H1 (cell line): ENCODE data around the gene LRRIQ4. TPM values are rescaled to one million over a fixed set of nuclear protein-coding genes. Genes with fewer than 3 reads are reported as not detected.

Source experiments
- CTCF ChIA-PET: fragments of 300-600 bp; sonication (Branson Sonifier 250); formaldehyde crosslinking; loops from one replicate; lab custom pipeline; 2021; ENCODE audit not compliant: partially characterized antibody; lab: Charles Lee
- POLR2A ChIA-PET: fragments of 300-600 bp; sonication (Branson Sonifier 250); formaldehyde crosslinking; loops from one replicate; lab custom pipeline; 2021; ENCODE audit warnings: inconsistent platforms; ENCODE audit not compliant: partially characterized antibody; lab: Charles Lee
- DNase-seq, 2 experiments: peaks; one replicate each; pipeline versions ENCODE4 v3.0.0 to v3.0.0-alpha.2; 2010 to 2022; ENCODE audit warnings: low spot score in 2 of 2, low read depth in 1 of 2, mixed read lengths in 1 of 2
- FAIRE-seq: peaks from 2 replicates; lab custom pipeline; 2011; peaks lifted over from hg19 to GRCh38; lab: Jason Lieb, UNC
- H2AFZ ChIP-seq: 2 replicates; pipeline ENCODE4 v1.8.1; 2012; ENCODE audit warnings: low read length, inconsistent platforms
- H2AK5ac ChIP-seq: 2 replicates; pipeline ENCODE4 v1.6.1; 2013; ENCODE audit warnings: low read depth, low read length
- H2BK120ac ChIP-seq: replicated peaks from 2 replicates; pipeline ENCODE3; 2013; ENCODE audit warnings: low read depth, low read length, inconsistent platforms
- H2BK12ac ChIP-seq: 2 replicates; pipeline ENCODE4 v1.6.1; 2013; ENCODE audit warnings: low read depth, low read length
- H2BK15ac ChIP-seq: 2 replicates; pipeline ENCODE4 v1.6.1; 2013; ENCODE audit warnings: low read length
- H2BK20ac ChIP-seq: 2 replicates; pipeline ENCODE4 v1.6.1; 2013; ENCODE audit warnings: low read length
- H2BK5ac ChIP-seq: 2 replicates; pipeline ENCODE4 v1.6.1; 2013; ENCODE audit warnings: low read depth, low read length
- H3K14ac ChIP-seq: 2 replicates; pipeline ENCODE4 v1.6.1; 2013; ENCODE audit warnings: inconsistent platforms; ENCODE audit not compliant: insufficient read length
- H3K18ac ChIP-seq: 2 replicates; pipeline ENCODE4 v1.6.1; 2013; ENCODE audit warnings: low read length; ENCODE audit errors: extremely low read depth
- H3K23ac ChIP-seq: 2 replicates; pipeline ENCODE4 v1.6.1; 2013; ENCODE audit warnings: inconsistent platforms; ENCODE audit not compliant: insufficient read length
- H3K23me2 ChIP-seq: 2 replicates; pipeline ENCODE4 v1.6.1; 2013; ENCODE audit warnings: low read depth, low read length
- H3K27ac ChIP-seq: 2 replicates; pipeline ENCODE4 v1.6.1; 2011; ENCODE audit warnings: low read depth, low read length, inconsistent platforms
- H3K27me3 ChIP-seq, 4 experiments: replicated peaks in 1 of 4; 1 replicate in 1 of 4; 2 replicates in 3 of 4; pipeline versions ENCODE4 v1.6.1 to v1.8.1; 2011 to 2013; ENCODE audit warnings: low read length in 3 of 4, mild to moderate bottlenecking in 3 of 4, inconsistent platforms in 2 of 4, mixed read lengths in 2 of 4, moderate library complexity in 1 of 4; ENCODE audit not compliant: control insufficient read depth in 3 of 4, insufficient read depth in 3 of 4; ENCODE audit errors: extremely low read depth in 1 of 4
- H3K36me3 ChIP-seq, 4 experiments: 2 replicates each; pipeline versions ENCODE4 v1.6.1 to v1.8.1; 2011 to 2013; ENCODE audit warnings: mild to moderate bottlenecking in 4 of 4, low read length in 3 of 4, moderate library complexity in 2 of 4, control low read depth in 1 of 4, inconsistent platforms in 1 of 4; ENCODE audit not compliant: insufficient read depth in 4 of 4, control insufficient read depth in 2 of 4
- H3K4ac ChIP-seq: replicated peaks from 2 replicates; pipeline ENCODE3; 2013; ENCODE audit warnings: low read length, low read depth, mixed read lengths, inconsistent platforms; ENCODE audit not compliant: insufficient read length
- H3K4me1 ChIP-seq, 4 experiments: replicated peaks in 1 of 4; 1 replicate in 1 of 4; 2 replicates in 3 of 4; pipeline versions ENCODE4 v1.6.1 to v1.8.1; 2011 to 2013; ENCODE audit warnings: low read length in 3 of 4, inconsistent platforms in 2 of 4, mixed read lengths in 1 of 4; ENCODE audit not compliant: insufficient read depth in 4 of 4, control insufficient read depth in 3 of 4
- H3K4me2 ChIP-seq, 2 experiments: 2 replicates each; pipeline versions ENCODE4 v1.6.1 to v1.8.1; 2011 to 2013; ENCODE audit warnings: low read depth in 2 of 2, low read length in 2 of 2, control low read depth in 1 of 2, inconsistent platforms in 1 of 2, mild to moderate bottlenecking in 1 of 2; ENCODE audit not compliant: insufficient read depth in 1 of 2
- H3K4me3 ChIP-seq, 4 experiments: fragments of 200-600, 300-600 bp in 1 of 4; sonication (generic), shearing (Covaris generic), sonication (Bioruptor Twin) in 1 of 4; 2 replicates each; pipeline versions ENCODE4 v1.5.1 to v1.8.1; 2011 to 2016; ENCODE audit warnings: low read length in 4 of 4, low read depth in 3 of 4, control low read depth in 2 of 4, inconsistent platforms in 2 of 4, mild to moderate bottlenecking in 2 of 4, mixed read lengths in 1 of 4, moderate library complexity in 1 of 4; ENCODE audit not compliant: insufficient read depth in 2 of 4; ENCODE audit errors: extremely low read depth in 1 of 4
- H3K56ac ChIP-seq: replicated peaks from 2 replicates; pipeline ENCODE3; 2013; ENCODE audit warnings: low read depth, mild to moderate bottlenecking, mixed read lengths, low read length, inconsistent platforms; ENCODE audit not compliant: insufficient read length
- H3K79me1 ChIP-seq: 2 replicates; pipeline ENCODE4 v1.6.1; 2013; ENCODE audit warnings: low read depth, low read length, control low read depth
- H3K79me2 ChIP-seq, 2 experiments: 2 replicates each; pipeline versions ENCODE4 v1.6.1 to v1.8.1; 2012 to 2013; ENCODE audit warnings: low read length in 2 of 2, mild to moderate bottlenecking in 2 of 2, inconsistent platforms in 1 of 2; ENCODE audit not compliant: insufficient read depth in 2 of 2, control insufficient read depth in 1 of 2
- H3K9ac ChIP-seq, 4 experiments: replicated peaks in 1 of 4; 1 replicate in 1 of 4; 2 replicates in 3 of 4; pipeline versions ENCODE4 v1.6.1 to v1.8.1; 2011 to 2013; ENCODE audit warnings: low read depth in 3 of 4, low read length in 3 of 4, control low read depth in 2 of 4, mild to moderate bottlenecking in 2 of 4, moderate library complexity in 2 of 4, inconsistent platforms in 1 of 4; ENCODE audit errors: extremely low read depth in 1 of 4
- H3K9me3 ChIP-seq, 2 experiments: 2 replicates each; pipeline versions ENCODE4 v1.6.1 to v1.8.1; 2012 to 2013; ENCODE audit warnings: mild to moderate bottlenecking in 2 of 2, moderate library complexity in 2 of 2, control low read depth in 1 of 2, inconsistent platforms in 1 of 2, low read depth in 1 of 2, low read length in 1 of 2, mixed read lengths in 1 of 2; ENCODE audit not compliant: insufficient read depth in 2 of 2
- H4K20me1 ChIP-seq, 2 experiments: replicated peaks in 1 of 2; 2 replicates each; pipeline versions ENCODE3 to v1.8.1; 2011 to 2013; ENCODE audit warnings: inconsistent platforms in 2 of 2, low read length in 2 of 2, mild to moderate bottlenecking in 1 of 2; ENCODE audit not compliant: insufficient read depth in 2 of 2, control insufficient read depth in 1 of 2
- H4K5ac ChIP-seq: 2 replicates; pipeline ENCODE4 v1.6.1; 2013; ENCODE audit warnings: low read length, low read depth, mixed read lengths, inconsistent platforms; ENCODE audit not compliant: insufficient read length
- H4K8ac ChIP-seq: 2 replicates; pipeline ENCODE4 v1.8.0; 2013; ENCODE audit warnings: mild to moderate bottlenecking, moderate library complexity, low read length, inconsistent platforms; ENCODE audit not compliant: insufficient read depth; ENCODE audit errors: extremely low read depth
- H4K91ac ChIP-seq: replicated peaks from 2 replicates; pipeline ENCODE3; 2013; ENCODE audit warnings: low read length, mixed read lengths, inconsistent platforms; ENCODE audit not compliant: insufficient read length
- ATF3 ChIP-seq: IDR thresholded peaks from 2 replicates; pipeline ENCODE4 v1.6.1; 2011; ENCODE audit warnings: low read depth, mild to moderate bottlenecking, low read length; ENCODE audit not compliant: insufficient read depth
- BCL11A ChIP-seq, 2 experiments: IDR thresholded peaks; one replicate each; pipeline ENCODE4 v1.6.1; 2011; ENCODE audit warnings: low read depth in 2 of 2, low read length in 2 of 2, mild to moderate bottlenecking in 2 of 2
- EZH2 ChIP-seq: fragments of 200-600 bp; sonication (generic); IDR thresholded peaks from 2 replicates; pipeline ENCODE4 v1.7.1; 2012; ENCODE audit warnings: low read depth, mild to moderate bottlenecking, moderate library complexity, low read length, inconsistent platforms; ENCODE audit not compliant: severe bottlenecking
- JUND ChIP-seq: IDR thresholded peaks from 2 replicates; pipeline ENCODE4 v1.6.1; 2011; ENCODE audit warnings: mild to moderate bottlenecking, improper control_type of control experiment, low read length
- KDM4A ChIP-seq: IDR thresholded peaks from one replicate; pipeline ENCODE4 v1.7.1; 2012; ENCODE audit warnings: low read depth, mild to moderate bottlenecking, moderate library complexity, low read length, inconsistent platforms; ENCODE audit not compliant: severe bottlenecking
- RFX5 ChIP-seq: IDR thresholded peaks from 2 replicates; pipeline ENCODE4 v1.6.1; 2011; ENCODE audit warnings: low read depth, low read length, improper control_type of control experiment, borderline replicate concordance
- RXRA ChIP-seq: IDR thresholded peaks from 2 replicates; pipeline ENCODE4 v1.6.1; 2011; ENCODE audit warnings: low read depth, mild to moderate bottlenecking, low read length, moderate library complexity; ENCODE audit not compliant: insufficient read depth
- SRF ChIP-seq: IDR thresholded peaks from 2 replicates; pipeline ENCODE4 v1.6.1; 2011; ENCODE audit warnings: mild to moderate bottlenecking, low read depth, low read length, moderate library complexity
- SUZ12 ChIP-seq: fragments of 200-600 bp; sonication (generic); IDR thresholded peaks from 2 replicates; pipeline ENCODE4 v1.6.1; 2012; ENCODE audit warnings: mild to moderate bottlenecking, inconsistent platforms, low read length, moderate library complexity, mixed read lengths
- TEAD4 ChIP-seq: IDR thresholded peaks from 2 replicates; pipeline ENCODE4 v1.6.1; 2012; ENCODE audit warnings: low read depth, low read length, inconsistent platforms, mixed read lengths
- WGBS, 2 experiments: shearing (Covaris generic) in 1 of 2; methylation state at CpG; one replicate each; pipeline versions ENCODE4 v1.1.6 to v1.1.7; 2013 to 2015; ENCODE audit warnings: low lambda C conversion rate in 2 of 2, mixed read lengths in 2 of 2, inconsistent platforms in 1 of 2, low coverage in 1 of 2, missing lambda C conversion rate in 1 of 2; ENCODE audit not compliant: insufficient replicate concordance in 2 of 2, insufficient coverage in 1 of 2, insufficient read length in 1 of 2; ENCODE audit errors: extremely low coverage in 1 of 2, missing lambda C conversion rate in 1 of 2; 5-methylcytosine and 5-hydroxymethylcytosine counted together
- polyA plus RNA-seq, 7 experiments: library from polyadenylated mRNA; depleted of rRNA in 3 of 7; stranded (reverse) in 5 of 7; unstranded in 2 of 7; fragments of >200 nt in 5 of 7; fragments of 200-250 nt in 2 of 7; gene quantifications; 1 replicate in 5 of 7; 2 replicates in 1 of 7; 4 replicates in 1 of 7; pipeline versions ENCODE4 v1.2.1 to v1.2.3, GENCODE V29; 2011 to 2013; ENCODE audit warnings: missing spikeins in 2 of 7, mixed read lengths in 2 of 7
- total RNA-seq: library from RNA; stranded (reverse); fragmentation: NEBNext Ultra II Directional; extraction: Animal tissue kit (Norgen Biotek cat#: 25700); gene quantifications from 2 replicates; pipeline ENCODE4 v1.2.1, GENCODE V29; 2021

LRRIQ4 gene
- total and polyA plus RNA-seq, 2 of the 8 experiments (the other 6 are each of a cell fraction or from before 2014, with no cell fraction given) = 0.08 TPM; not detected in 1

- Histone ChIP-seq H3K79me2 (no peaks in the 10 kb centered on the region), H2AK5ac (no peak overlapping the region), H3K4ac (no peak overlapping the region), H3K4me3 (no peak overlapping the region), H2BK12ac (no peak overlapping the region), H2AFZ (no peak overlapping the region), H4K20me1 (no peaks in the 10 kb centered on the region), H3K4me1 (no peaks in the 10 kb centered on the region), H2BK15ac (no peak overlapping the region), H3K56ac (no peak overlapping the region), H4K5ac (no peak overlapping the region), H2BK5ac (no peak overlapping the region), H3K79me1 (no peaks in the 10 kb centered on the region), H3K14ac (no peak overlapping the region), H2BK20ac (no peak overlapping the region), H3K36me3 (peaks cover 0 to 25% (median 5%) of the 10 kb centered on the region in 4 experiments; a peak in 3 of 8 replicates), H3K27me3 (no peaks in the 10 kb centered on the region), H3K9ac (no peak overlapping the region), H3K27ac (no peak overlapping the region), H3K4me2 (no peak overlapping the region), H3K18ac (no peak overlapping the region), H4K8ac (no peak overlapping the region), H3K23me2 (no peaks in the 10 kb centered on the region), H4K91ac (no peak overlapping the region), H3K9me3 (no peaks in the 10 kb centered on the region), H3K23ac (no peak overlapping the region), H2BK120ac (no peak overlapping the region)
- FAIRE-seq (no peak), DNase-seq (no peak)
- POLR2A ChIA-PET = interaction anchor here (1.2 kb wide), 1 partner anchor 11 kb away, joined by 3 read pairs; no protein-coding TSS in a partner anchor
- WGBS, 2 experiments = 94% methylated on average over 1 of the region's 1 CpG; no CpG with 5 or more reads in 1 of the 2 experiments
- TF ChIP-seq SUZ12 (no peak), SRF (no peak), TEAD4 (no peak), RFX5 (no peak), KDM4A (no peak), ATF3 (no peak), EZH2 (no peak), BCL11A (IDR thresholded peaks at IDR 0.05; ENCODE audit: low read depth in 2 of 2, low read length in 2 of 2) (no peak), RXRA (no peak), JUND (no peak)
- CTCF ChIA-PET = interaction anchor here (1.0 kb wide), 1 partner anchor 14 kb away, joined by 3 read pairs; no protein-coding TSS in a partner anchor
Measured at GRCh38 chr3:169792359-169792758, 20.3 kb upstream of the LRRIQ4 start.
